HFFc6 (cell line): ENCODE measurements around the gene SHC2. TPM values are rescaled to one million over a fixed set of nuclear protein-coding genes. Genes with fewer than 3 reads are reported as not detected.

Experiments used
- DNase-seq: peaks from one replicate; pipeline ENCODE4 v3.0.0-alpha.2; 2018
- H3K27ac Mint-ChIP-seq: 2 replicates; pipeline ENCODE4 v1.8.0; 2020; ENCODE audit warnings: mild to moderate bottlenecking, mixed read lengths
- H3K27me3 Mint-ChIP-seq: 2 replicates; pipeline ENCODE4 v1.8.0; 2021; ENCODE audit warnings: mild to moderate bottlenecking, moderate library complexity, mixed read lengths; ENCODE audit not compliant: insufficient read depth
- H3K36me3 Mint-ChIP-seq: 2 replicates; pipeline ENCODE4 v1.8.0; 2021; ENCODE audit warnings: low read depth, mixed read lengths
- H3K4me1 Mint-ChIP-seq: 2 replicates; pipeline ENCODE4 v1.8.0; 2020; ENCODE audit warnings: low read depth, mixed read lengths
- H3K4me3 Mint-ChIP-seq: 2 replicates; pipeline ENCODE4 v1.8.0; 2020; ENCODE audit warnings: mild to moderate bottlenecking, moderate library complexity, mixed read lengths
- H3K9me3 Mint-ChIP-seq: 2 replicates; pipeline ENCODE4 v1.8.0; 2020; ENCODE audit warnings: mild to moderate bottlenecking, mixed read lengths
- total RNA-seq, 6 experiments: library from RNA; stranded (reverse); fragmentation: NEBNext Ultra II Directional; extraction: Animal tissue kit (Norgen Biotek cat#: 25700); gene quantifications; 2 replicates in 1 of 6; 3 replicates in 5 of 6; pipeline ENCODE4 v1.2.3, GENCODE V29; 2021
- TF ChIP-seq, protein P1 (sequence below): fragments of 200-600 bp; sonication (generic); IDR thresholded peaks from 2 replicates; pipeline ENCODE4 v1.5.0; 2021; ENCODE audit warnings: antibody characterized with exemption, mild to moderate bottlenecking

Gene SHC2
- total RNA-seq, 6 experiments from 2014 or later = not detected

GRCh38 chr19:403221-404027 lies 57.4 kb downstream of the SHC2 start:
- peaks cover 3% of the 10 kb centered on the region; the same call in 1 of the 2 replicates for H3K27me3 Mint-ChIP-seq
- DNase-seq = no peak
- TF ChIP-seq, protein P1, sequence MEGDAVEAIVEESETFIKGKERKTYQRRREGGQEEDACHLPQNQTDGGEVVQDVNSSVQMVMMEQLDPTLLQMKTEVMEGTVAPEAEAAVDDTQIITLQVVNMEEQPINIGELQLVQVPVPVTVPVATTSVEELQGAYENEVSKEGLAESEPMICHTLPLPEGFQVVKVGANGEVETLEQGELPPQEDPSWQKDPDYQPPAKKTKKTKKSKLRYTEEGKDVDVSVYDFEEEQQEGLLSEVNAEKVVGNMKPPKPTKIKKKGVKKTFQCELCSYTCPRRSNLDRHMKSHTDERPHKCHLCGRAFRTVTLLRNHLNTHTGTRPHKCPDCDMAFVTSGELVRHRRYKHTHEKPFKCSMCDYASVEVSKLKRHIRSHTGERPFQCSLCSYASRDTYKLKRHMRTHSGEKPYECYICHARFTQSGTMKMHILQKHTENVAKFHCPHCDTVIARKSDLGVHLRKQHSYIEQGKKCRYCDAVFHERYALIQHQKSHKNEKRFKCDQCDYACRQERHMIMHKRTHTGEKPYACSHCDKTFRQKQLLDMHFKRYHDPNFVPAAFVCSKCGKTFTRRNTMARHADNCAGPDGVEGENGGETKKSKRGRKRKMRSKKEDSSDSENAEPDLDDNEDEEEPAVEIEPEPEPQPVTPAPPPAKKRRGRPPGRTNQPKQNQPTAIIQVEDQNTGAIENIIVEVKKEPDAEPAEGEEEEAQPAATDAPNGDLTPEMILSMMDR = no peak
- H3K4me1 Mint-ChIP-seq = no peaks in the 10 kb centered on the region
- H3K4me3 Mint-ChIP-seq = no peak overlapping the region
- H3K27ac Mint-ChIP-seq = no peak overlapping the region
- H3K9me3 Mint-ChIP-seq = no peaks in the 10 kb centered on the region
- no peaks in the 10 kb centered on the region for H3K36me3 Mint-ChIP-seq

GRCh38 chr19:402786-403185 lies 58.0 kb downstream of the SHC2 start:
- no peak overlapping the region for H3K27ac Mint-ChIP-seq
- H3K9me3 Mint-ChIP-seq = peaks cover 2% of the 10 kb centered on the region; the same call in 1 of the 2 replicates
- peaks cover 3% of the 10 kb centered on the region; the same call in 1 of the 2 replicates for H3K27me3 Mint-ChIP-seq
- TF ChIP-seq, protein P1 = no peak
- no peaks in the 10 kb centered on the region for H3K36me3 Mint-ChIP-seq
- no peaks in the 10 kb centered on the region for H3K4me1 Mint-ChIP-seq
- H3K4me3 Mint-ChIP-seq = no peak overlapping the region
- DNase-seq = no peak

DNA sequence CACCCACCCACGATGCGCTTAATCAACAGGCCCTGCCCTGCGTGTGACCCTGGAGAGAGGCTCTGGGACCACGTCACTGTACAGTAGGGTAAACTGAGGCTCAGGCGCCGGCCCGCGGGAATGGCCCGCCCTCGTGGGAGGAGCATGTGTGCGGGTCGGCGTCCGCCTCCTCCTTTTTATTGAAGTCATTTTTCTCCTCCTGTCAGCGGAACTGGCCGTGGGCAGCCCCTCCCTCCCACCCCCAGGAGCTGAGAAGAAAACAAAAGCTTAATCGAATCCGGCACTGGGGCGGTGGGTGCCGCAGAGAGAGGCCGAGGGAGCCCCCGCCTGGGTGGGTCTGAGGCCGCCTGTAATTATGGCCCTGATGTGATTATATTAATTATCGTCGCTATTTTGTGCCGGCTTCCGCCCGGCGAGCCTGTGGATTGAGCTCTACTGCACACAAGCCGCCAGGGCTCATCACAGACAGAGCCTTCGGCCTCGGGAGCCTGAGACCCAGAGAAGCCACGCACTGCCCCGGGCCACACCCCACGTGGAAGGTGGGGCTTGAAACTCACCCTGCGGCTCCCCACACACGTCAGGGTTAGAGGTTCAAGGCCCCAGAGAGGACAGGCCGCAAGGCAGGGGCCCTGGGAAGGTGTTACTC lies 58.8 kb downstream of the SHC2 start:
- H3K4me1 Mint-ChIP-seq = no peaks in the 10 kb centered on the region
- TF ChIP-seq, protein P1 = no peak
- DNase-seq = no peak
- H3K27ac Mint-ChIP-seq = no peak overlapping the region
- H3K9me3 Mint-ChIP-seq = peaks cover 10% of the 10 kb centered on the region
- no peaks in the 10 kb centered on the region; the same call in 1 of the 2 replicates for H3K36me3 Mint-ChIP-seq
- H3K27me3 Mint-ChIP-seq = peaks cover 8% of the 10 kb centered on the region; the same call in 1 of the 2 replicates
- H3K4me3 Mint-ChIP-seq = no peak overlapping the region

DNA sequence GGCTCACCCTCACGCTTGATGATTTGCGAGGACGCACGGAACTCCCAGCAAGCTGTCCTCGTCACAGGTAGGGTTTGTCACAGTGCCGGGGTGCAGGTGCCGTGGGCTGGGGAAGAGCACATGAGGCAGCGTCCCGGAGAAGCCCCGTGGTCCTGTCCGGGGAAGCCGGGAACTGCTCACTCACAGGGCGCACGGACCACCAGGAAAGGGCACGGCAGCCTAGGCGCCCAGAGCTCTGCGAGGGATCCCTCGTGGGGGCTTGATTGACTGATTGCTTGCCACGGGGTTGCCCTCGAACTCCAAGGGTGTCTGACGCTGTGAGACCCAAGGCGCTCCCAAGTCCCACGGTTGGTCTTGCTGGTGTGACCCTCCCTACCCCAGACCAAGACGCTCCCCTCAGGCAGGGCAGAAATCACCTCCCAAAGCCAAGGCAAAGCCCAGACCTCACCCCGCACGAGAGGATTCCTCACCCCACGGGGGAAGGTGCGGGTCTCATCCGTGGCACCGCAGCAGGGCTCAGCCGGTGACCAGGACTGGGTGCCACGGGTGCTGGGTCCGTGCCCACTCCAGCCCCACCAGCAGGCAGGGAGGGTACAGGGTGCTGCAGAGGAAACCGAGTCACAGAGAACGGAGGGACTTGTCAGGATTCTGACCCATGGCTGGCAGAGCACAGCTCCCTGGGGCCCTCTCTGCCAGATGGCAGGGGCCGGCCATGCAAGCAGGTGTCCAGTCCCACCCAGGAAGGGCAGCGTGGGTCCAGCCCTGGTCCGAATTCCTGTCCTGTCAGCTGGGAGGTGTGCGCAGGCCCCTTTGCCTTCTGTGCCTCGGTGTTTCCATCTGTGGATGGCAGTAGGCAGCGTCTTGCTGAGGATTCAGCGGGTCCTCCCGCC lies 59.6 kb downstream of the SHC2 start:
- H3K36me3 Mint-ChIP-seq = no peaks in the 10 kb centered on the region; the same call in 1 of the 2 replicates
- H3K4me1 Mint-ChIP-seq = no peaks in the 10 kb centered on the region
- peaks cover 8% of the 10 kb centered on the region; the same call in 1 of the 2 replicates for H3K27me3 Mint-ChIP-seq
- H3K9me3 Mint-ChIP-seq = peaks cover 14% of the 10 kb centered on the region
- TF ChIP-seq, protein P1 = no peak
- no peak for DNase-seq
- no peak overlapping the region for H3K4me3 Mint-ChIP-seq
- H3K27ac Mint-ChIP-seq = no peak overlapping the region

DNA sequence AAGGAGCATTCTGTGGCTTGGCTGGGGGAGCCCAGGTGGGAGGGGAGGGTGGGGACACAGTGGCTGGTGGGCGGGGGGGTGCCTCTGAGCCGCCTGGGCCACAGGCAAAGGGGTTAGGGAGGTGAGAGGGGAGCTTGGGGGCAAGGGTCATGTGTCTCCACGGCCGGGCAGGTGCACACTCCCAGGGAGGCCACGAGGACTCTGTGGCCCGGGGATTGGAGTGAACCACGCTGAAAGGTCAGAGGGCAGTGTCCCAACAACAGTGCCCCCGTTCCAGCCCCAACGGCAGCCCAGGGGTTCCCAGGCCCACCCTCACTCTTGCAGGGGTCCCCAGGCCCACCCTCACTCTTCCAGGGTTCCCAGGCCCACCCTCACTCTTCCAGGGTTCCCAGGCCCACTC lies 61.5 kb downstream of the SHC2 start:
- peaks cover 23% of the 10 kb centered on the region for H3K9me3 Mint-ChIP-seq
- no peak overlapping the region for H3K27ac Mint-ChIP-seq
- TF ChIP-seq, protein P1 = no peak
- DNase-seq = no peak
- H3K36me3 Mint-ChIP-seq = peaks cover 6% of the 10 kb centered on the region; the same call in 1 of the 2 replicates
- peaks cover 8% of the 10 kb centered on the region; the same call in 1 of the 2 replicates for H3K27me3 Mint-ChIP-seq
- H3K4me1 Mint-ChIP-seq = no peaks in the 10 kb centered on the region
- no peak overlapping the region for H3K4me3 Mint-ChIP-seq
